ENCODE measurements around the gene EXT2. TPM values are rescaled to one million over a fixed set of nuclear protein-coding genes. Genes with fewer than 3 reads are reported as not detected.

The EXT2 gene
- polyA plus RNA-seq, 1 experiment = 171 TPM

DNA sequence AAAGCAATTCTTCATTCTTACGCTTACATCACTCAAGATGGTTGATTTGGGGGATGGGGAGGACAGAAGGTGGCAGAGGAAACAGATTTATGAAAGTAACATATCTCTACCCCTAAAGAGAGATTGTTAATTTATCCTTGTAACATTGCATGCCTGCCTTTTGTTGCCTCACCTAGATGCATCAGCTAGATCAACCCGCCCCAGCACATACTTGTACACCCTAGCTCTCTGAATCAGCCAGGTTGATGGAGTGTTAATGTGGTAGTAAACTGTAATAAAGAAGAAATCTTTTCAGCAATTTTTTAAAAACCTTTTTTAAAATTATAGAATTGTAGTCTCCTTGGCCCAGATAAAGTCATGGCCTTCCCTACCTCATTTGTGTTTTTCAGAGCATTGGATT is 51.5 kb downstream of the EXT2 start:
- Histone ChIP-seq H3K27me3 (ENCODE audit: control insufficient read depth, insufficient read depth, low read length) (no peaks in the 10 kb centered on the region), H3K36me3 (ENCODE audit: control insufficient read depth, insufficient read depth, low read length) (peaks cover 4% of the 10 kb centered on the region; the same call in 1 of the 2 replicates), H3K4me3 (ENCODE audit: low read depth, low read length) (no peak overlapping the region)
- ChIA-PET CTCF (interaction anchor here (0.6 to 2.4 kb wide), 2 partner anchors 13 to 153 kb away, joined by 3 to 9 read pairs; no protein-coding TSS in a partner anchor), POLR2A (no interaction called here)
- TF ChIP-seq, protein P1, sequence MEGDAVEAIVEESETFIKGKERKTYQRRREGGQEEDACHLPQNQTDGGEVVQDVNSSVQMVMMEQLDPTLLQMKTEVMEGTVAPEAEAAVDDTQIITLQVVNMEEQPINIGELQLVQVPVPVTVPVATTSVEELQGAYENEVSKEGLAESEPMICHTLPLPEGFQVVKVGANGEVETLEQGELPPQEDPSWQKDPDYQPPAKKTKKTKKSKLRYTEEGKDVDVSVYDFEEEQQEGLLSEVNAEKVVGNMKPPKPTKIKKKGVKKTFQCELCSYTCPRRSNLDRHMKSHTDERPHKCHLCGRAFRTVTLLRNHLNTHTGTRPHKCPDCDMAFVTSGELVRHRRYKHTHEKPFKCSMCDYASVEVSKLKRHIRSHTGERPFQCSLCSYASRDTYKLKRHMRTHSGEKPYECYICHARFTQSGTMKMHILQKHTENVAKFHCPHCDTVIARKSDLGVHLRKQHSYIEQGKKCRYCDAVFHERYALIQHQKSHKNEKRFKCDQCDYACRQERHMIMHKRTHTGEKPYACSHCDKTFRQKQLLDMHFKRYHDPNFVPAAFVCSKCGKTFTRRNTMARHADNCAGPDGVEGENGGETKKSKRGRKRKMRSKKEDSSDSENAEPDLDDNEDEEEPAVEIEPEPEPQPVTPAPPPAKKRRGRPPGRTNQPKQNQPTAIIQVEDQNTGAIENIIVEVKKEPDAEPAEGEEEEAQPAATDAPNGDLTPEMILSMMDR (IDR thresholded peaks at IDR 0.05; ENCODE audit: insufficient read depth, low read depth, low read length) = no peak
- DNase-seq (ENCODE audit: low read depth) = no peak

DNA sequence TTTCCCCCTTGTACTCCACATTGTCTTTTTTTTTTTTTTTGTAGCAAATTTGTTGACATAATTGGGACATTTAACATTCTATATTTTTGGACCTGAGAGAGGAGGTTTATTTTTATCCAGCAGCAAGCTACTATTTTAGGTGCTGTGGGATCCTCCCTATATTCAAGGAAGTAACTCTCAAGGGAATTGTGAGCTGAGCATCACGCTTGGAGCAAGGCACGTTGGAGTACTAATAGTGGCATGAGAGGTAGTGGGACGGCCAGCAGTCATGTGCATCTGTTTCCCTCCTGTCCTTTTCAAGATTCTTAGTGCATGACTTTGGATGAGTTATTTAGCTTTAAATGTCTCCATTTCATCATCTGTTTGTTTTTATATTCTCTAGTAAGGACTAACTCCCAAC is 52.3 kb downstream of the EXT2 start:
- CTCF ChIA-PET = interaction anchor here (0.6 to 0.8 kb wide), 2 partner anchors 14 to 153 kb away, joined by 3 read pairs; no protein-coding TSS in a partner anchor
- POLR2A ChIA-PET = no interaction called here
- DNase-seq (ENCODE audit: low read depth) = no peak
- Histone ChIP-seq H3K27me3 (ENCODE audit: control insufficient read depth, insufficient read depth, low read length) (no peaks in the 10 kb centered on the region), H3K4me3 (ENCODE audit: low read depth, low read length) (no peak overlapping the region), H3K36me3 (ENCODE audit: control insufficient read depth, insufficient read depth, low read length) (peaks cover 4% of the 10 kb centered on the region; the same call in 1 of the 2 replicates)
- TF ChIP-seq, protein P1 (IDR thresholded peaks at IDR 0.05; ENCODE audit: insufficient read depth, low read depth, low read length) = no peak

DNA sequence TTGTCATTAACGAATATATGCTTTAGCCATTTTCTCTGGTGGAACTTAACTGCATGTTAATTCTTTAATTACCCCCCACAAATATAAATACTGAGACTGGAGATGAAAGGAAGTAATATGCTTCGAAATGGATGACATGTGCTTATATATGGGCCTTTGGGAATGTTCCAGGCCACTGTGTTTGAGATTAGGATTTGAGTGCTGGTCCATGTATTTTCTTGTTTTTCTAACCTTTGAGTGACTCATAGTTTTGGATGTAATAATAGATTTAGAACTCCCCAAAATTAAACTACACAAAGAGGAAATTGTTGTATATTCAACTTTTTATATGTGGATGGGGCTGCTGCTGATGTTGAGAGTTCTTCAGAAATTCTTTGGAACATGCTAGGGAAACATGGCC is 54.2 kb downstream of the EXT2 start:
- DNase-seq (ENCODE audit: low read depth) = no peak
- ChIA-PET CTCF (no interaction called here), POLR2A (no interaction called here)
- TF ChIP-seq, protein P1 (IDR thresholded peaks at IDR 0.05; ENCODE audit: insufficient read depth, low read depth, low read length) = no peak
- no peaks in the 10 kb centered on the region for H3K27me3 ChIP-seq (ENCODE audit: control insufficient read depth, insufficient read depth, low read length)
- no peak overlapping the region for H3K4me3 ChIP-seq (ENCODE audit: low read depth, low read length)
- peaks cover 4% of the 10 kb centered on the region; the same call in 1 of the 2 replicates for H3K36me3 ChIP-seq (ENCODE audit: control insufficient read depth, insufficient read depth, low read length)

DNA sequence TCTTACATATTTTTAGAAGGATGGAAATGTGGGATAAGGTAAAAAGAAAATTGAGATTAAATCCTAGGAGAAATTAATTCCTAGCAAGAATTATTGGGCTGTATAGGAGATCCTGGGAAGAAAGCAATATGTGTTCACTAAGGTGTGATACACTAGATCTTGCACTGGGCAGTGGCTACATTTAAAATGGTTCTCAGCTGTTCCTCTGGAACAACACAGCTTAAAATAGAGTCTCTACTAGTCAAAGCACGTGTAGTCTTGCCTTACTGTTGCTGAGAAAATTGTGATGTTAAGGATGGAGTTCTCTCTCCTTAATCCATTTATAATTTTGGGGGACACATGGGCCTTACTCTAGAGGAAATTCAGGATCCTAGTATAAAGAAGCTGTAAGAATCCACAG is 54.9 kb downstream of the EXT2 start:
- H3K36me3 ChIP-seq (ENCODE audit: control insufficient read depth, insufficient read depth, low read length) = peaks cover 4% of the 10 kb centered on the region; the same call in 1 of the 2 replicates
- no peak overlapping the region for H3K4me3 ChIP-seq (ENCODE audit: low read depth, low read length)
- DNase-seq (ENCODE audit: low read depth) = no peak
- ChIA-PET CTCF (no interaction called here), POLR2A (no interaction called here)
- no peaks in the 10 kb centered on the region for H3K27me3 ChIP-seq (ENCODE audit: control insufficient read depth, insufficient read depth, low read length)
- TF ChIP-seq, protein P1 (IDR thresholded peaks at IDR 0.05; ENCODE audit: insufficient read depth, low read depth, low read length) = no peak

DNA sequence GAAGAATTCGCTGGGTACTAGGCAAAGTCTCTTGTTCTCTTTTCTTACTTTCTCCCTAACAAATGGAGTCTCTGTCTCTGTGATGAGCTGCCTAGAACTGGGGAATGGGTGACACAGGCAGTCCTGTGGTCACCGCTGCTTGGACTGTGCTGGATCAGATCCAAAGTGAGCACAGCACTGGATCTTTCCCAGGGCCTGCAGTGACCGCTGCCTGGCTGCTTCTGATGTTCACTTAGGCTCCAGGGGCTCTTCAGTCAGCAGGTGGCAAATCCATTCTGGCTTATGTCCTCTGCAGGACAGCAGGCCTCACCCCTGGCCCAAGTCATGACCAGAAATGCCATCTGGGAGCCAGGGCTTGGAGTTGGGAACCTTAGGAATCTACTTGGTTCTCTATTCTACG is 61.5 kb downstream of the EXT2 start:
- CTCF ChIA-PET = interaction anchor here (1.3 to 3.0 kb wide), 2 partner anchors 20 to 24 kb away, joined by 3 to 7 read pairs; no protein-coding TSS in a partner anchor
- DNase-seq (ENCODE audit: low read depth) = no peak
- no peaks in the 10 kb centered on the region for H3K27me3 ChIP-seq (ENCODE audit: control insufficient read depth, insufficient read depth, low read length)
- POLR2A ChIA-PET = interaction anchor here (0.7 kb wide), 1 partner anchor 101 kb away, joined by 4 read pairs; no protein-coding TSS in a partner anchor
- TF ChIP-seq, protein P1 (IDR thresholded peaks at IDR 0.05; ENCODE audit: insufficient read depth, low read depth, low read length) = no peak
- H3K36me3 ChIP-seq (ENCODE audit: control insufficient read depth, insufficient read depth, low read length) = peaks cover 1% of the 10 kb centered on the region; the same call in 1 of the 2 replicates
- no peak overlapping the region for H3K4me3 ChIP-seq (ENCODE audit: low read depth, low read length)

Measured in BJ (cell line).